Measurements from ENCODE around the gene SLC4A1. TPM values are rescaled to one million over a fixed set of nuclear protein-coding genes. Genes with fewer than 3 reads are reported as not detected.

Gene SLC4A1
- total RNA-seq, 1 experiment from 2014 or later: 0.22 TPM

GRCh38 chr17:44279666-44280391 lies 11.9 kb upstream of the SLC4A1 start:
- H3K27ac ChIP-seq (ENCODE audit: low read depth, low read length): no peak overlapping the region
- H3K9ac ChIP-seq (ENCODE audit: low read length): no peak overlapping the region
- H3K4me1 ChIP-seq (ENCODE audit: control insufficient read depth in 1 of 2, insufficient read depth in 2 of 2, low read length in 2 of 2): peaks cover 0 to 11% of the 10 kb centered on the region in 2 experiments; a peak in 2 of 4 replicates
- BruUV-seq (replicated peaks): no TSS peak
- ATAC-seq (peak; percentile 69), DNase-seq (ENCODE audit: low read depth, low spot score) (no peak)
- no peaks in the 10 kb centered on the region for H3K79me2 ChIP-seq (ENCODE audit: insufficient read depth, low read length)
- no peak overlapping the region for H3K4me3 ChIP-seq (replicated peaks in 1 of 2; ENCODE audit: low read depth in 1 of 2, low read length in 2 of 2)
- no peaks in the 10 kb centered on the region for H3K36me3 ChIP-seq (ENCODE audit: control insufficient read depth in 1 of 2, insufficient read depth in 2 of 2, low read length in 2 of 2)
- H3K9me2 ChIP-seq (ENCODE audit: insufficient read depth): no peaks in the 10 kb centered on the region
- CTCF ChIA-PET: no interaction called here
- RAD21 ChIA-PET (ENCODE audit: low non-redundant PET in 1 of 2, low total read pairs in 2 of 2, uncharacterized antibody in 2 of 2, unreplicated experiment in 2 of 2): no interaction called here
- no peaks in the 10 kb centered on the region for H4K20me1 ChIP-seq (ENCODE audit: insufficient read depth)
- intact Hi-C loops (cut with micrococcal nuclease): no loop called here
- H3K9me3 ChIP-seq (ENCODE audit: control insufficient read depth in 1 of 2, insufficient read depth in 1 of 2, low read depth in 1 of 2, low read length in 2 of 2): no peaks in the 10 kb centered on the region
- no peaks in the 10 kb centered on the region for H3K27me3 ChIP-seq (ENCODE audit: insufficient read depth, low read length)
- POLR2A ChIA-PET: no interaction called here
- peak overlapping the region; percentile 74 for H2AFZ ChIP-seq (ENCODE audit: low read depth, low read length, poor library complexity, severe bottlenecking)
- TF ChIP-seq YY1 (IDR thresholded peaks at IDR 0.05; ENCODE audit: extremely low read depth, insufficient replicate concordance, low read depth, low read length) (no peak), ZFX (IDR thresholded peaks at IDR 0.05) (no peak), POLR2A (IDR thresholded peaks at IDR 0.05; ENCODE audit: borderline replicate concordance, extremely low read depth, insufficient read depth, insufficient read length) (no peak), EGR1 (IDR thresholded peaks at IDR 0.05; ENCODE audit: low read depth) (no peak), REST (IDR thresholded peaks at IDR 0.05; ENCODE audit: low read depth) (no peak), CEBPB (IDR thresholded peaks at IDR 0.05; ENCODE audit: low read depth) (no peak), FOSL1 (IDR thresholded peaks at IDR 0.05; ENCODE audit: low read depth) (no peak), MAX (IDR thresholded peaks at IDR 0.05) (no peak), POLR2AphosphoS5 (IDR thresholded peaks at IDR 0.05; ENCODE audit: low read depth, low read length) (no peak), ZNF274 (IDR thresholded peaks at IDR 0.05; ENCODE audit: low read depth, low read length) (no peak), SRF (IDR thresholded peaks at IDR 0.05; ENCODE audit: low read depth) (no peak), SP1 (IDR thresholded peaks at IDR 0.05; ENCODE audit: low read depth) (no peak), CBX3 (IDR thresholded peaks at IDR 0.05; ENCODE audit: low read depth) (no peak), TCF7L2 (IDR thresholded peaks at IDR 0.05; ENCODE audit: borderline replicate concordance, extremely low read depth, insufficient read depth, insufficient read length) (no peak), CTCF (IDR thresholded peaks at IDR 0.05 in 2 of 3, conservative IDR thresholded peaks at IDR 0.05 in 1 of 3; ENCODE audit: borderline replicate concordance in 1 of 3, insufficient read depth in 1 of 3, low read depth in 2 of 3, low read length in 2 of 3) (no peak), RAD21 (IDR thresholded peaks at IDR 0.05; ENCODE audit: low read depth) (no peak), SIN3A (IDR thresholded peaks at IDR 0.05; ENCODE audit: low read depth) (no peak)
- peak overlapping the region; percentile 36 for H3K4me2 ChIP-seq (ENCODE audit: low read length)
